GM12873 (cell line): ENCODE results near the gene TPM1.

Source experiments
- TF ChIP-seq, protein P1 (sequence below): IDR thresholded peaks from 2 replicates; pipeline ENCODE4 v1.5.1; 2012; ENCODE audit warnings: low read depth, mild to moderate bottlenecking, moderate library complexity, low read length, control low read depth; ENCODE audit not compliant: insufficient read depth; ENCODE audit errors: missing control alignments

Gene TPM1

DNA sequence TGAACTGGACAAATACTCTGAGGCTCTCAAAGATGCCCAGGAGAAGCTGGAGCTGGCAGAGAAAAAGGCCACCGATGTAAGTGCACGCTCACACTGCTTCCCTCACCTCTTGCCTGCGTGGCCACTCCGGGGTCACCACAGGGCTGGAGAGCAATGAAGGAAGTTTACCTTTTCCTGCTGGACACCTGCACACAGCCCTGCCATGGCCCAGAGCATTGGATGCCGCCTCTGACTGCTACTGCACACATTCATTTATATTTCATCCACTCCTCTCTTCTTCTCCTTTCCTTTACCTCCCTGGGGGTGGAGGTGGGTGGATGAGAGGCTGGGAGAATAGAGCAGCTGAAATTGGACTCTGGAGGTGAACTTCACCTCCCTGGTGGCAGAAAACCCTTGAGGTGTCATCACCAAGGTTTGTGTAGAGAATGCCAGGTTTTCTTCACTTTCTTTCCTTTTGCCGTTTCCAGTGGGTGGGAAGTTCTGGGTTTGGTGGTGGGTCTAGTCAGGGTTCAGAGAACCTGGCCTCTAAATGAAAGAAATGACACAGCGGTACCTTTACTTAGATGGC is 1.6 kb downstream of the TPM1 start:
- TF ChIP-seq, protein P1, sequence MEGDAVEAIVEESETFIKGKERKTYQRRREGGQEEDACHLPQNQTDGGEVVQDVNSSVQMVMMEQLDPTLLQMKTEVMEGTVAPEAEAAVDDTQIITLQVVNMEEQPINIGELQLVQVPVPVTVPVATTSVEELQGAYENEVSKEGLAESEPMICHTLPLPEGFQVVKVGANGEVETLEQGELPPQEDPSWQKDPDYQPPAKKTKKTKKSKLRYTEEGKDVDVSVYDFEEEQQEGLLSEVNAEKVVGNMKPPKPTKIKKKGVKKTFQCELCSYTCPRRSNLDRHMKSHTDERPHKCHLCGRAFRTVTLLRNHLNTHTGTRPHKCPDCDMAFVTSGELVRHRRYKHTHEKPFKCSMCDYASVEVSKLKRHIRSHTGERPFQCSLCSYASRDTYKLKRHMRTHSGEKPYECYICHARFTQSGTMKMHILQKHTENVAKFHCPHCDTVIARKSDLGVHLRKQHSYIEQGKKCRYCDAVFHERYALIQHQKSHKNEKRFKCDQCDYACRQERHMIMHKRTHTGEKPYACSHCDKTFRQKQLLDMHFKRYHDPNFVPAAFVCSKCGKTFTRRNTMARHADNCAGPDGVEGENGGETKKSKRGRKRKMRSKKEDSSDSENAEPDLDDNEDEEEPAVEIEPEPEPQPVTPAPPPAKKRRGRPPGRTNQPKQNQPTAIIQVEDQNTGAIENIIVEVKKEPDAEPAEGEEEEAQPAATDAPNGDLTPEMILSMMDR: no peak

- TF ChIP-seq, protein P1: no peak
Measured at GRCh38 chr15:63044645-63045464, 2.3 kb downstream of the TPM1 start.

GRCh38 chr15:63045465-63045840 is 2.9 kb downstream of the TPM1 start:
- TF ChIP-seq, protein P1: no peak

DNA sequence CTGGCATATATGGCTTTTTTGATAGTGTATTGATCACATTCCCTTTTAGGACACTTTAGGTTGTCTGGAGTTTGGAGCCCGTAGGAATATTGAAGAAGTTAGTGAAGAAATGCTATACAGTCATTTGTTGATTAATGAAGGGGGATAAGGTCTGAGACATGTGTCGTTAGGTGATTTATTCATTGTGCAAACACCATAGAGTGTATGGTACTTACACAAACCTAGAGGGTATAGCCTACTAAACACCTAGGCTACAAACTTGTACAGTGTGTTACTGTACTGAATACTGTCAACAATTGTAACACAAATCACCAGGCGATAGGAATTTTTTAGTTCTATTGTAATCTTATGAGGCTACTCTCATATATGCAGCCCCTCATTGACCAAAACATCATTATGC is 3.3 kb downstream of the TPM1 start:
- TF ChIP-seq, protein P1: no peak

DNA sequence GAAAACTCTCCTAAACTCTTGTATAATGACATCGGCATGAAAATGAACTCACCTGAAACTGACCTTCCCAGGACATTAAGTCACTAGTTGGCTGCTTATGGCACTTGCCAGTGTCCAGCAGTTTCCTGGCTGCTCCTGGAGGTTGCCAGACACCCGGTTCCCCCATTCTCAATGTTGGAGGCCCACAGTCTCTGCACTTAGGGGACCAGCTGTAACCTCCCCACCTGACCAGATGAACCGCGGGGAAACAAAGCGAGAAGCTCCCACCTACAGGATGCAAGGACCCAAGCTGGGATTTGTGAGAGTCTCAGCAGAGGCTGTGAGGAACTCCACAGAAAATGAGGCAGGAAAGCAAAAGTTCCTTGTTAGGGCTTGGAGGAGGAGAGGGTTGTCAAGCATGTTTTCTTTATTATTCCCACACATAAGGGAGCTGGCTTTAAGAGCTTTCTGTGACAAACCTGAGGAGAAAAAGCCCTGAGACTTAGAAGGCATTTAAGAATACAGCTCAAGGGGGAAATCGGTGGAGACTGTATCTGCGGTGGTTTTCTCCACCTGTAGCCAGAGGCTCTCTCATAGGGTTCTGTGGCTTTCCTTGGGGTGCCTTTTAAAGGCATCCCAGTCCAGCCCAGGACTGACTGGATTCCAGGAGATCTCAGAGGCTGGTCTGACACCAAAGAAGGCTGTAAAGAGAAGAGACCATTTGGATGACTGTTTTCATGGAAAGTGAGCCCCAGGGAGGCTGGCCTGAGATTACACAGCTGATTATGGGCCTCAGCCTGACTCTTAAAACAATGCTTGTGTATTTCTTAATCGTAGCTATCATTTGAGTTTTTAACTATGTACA is 4.6 kb downstream of the TPM1 start:
- TF ChIP-seq, protein P1: no peak

DNA sequence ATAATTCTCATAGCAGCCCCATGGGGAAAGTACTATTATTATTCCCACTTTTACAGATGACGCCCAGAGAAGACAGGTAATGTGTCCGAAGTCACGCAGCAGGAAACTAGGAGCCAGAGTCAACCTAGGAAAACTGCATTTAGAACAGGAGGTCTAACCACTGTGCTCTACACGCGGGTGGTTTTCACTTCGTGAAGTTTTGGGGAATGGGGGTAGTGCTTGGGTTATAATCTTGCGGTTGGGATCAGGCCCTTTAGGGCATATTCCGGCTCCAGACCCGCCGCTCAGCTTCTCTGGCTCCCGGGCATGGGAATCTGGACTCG is 5.2 kb downstream of the TPM1 start:
- TF ChIP-seq, protein P1: no peak
